Stomach smooth muscle (tissue), 2 donors: ENCODE measurements around the gene NAV3.
A peak's percentile ranks its signal among the peaks of the same experiment; 100 is the strongest.

Experiments used
- H3K27ac ChIP-seq: one replicate; pipeline ENCODE4 v1.7.0; 2013; ENCODE audit warnings: mild to moderate bottlenecking, low read length, inconsistent platforms
- H3K27me3 ChIP-seq, 2 donors: one replicate each; pipeline ENCODE4 v1.7.0; 2013; ENCODE audit warnings: low read length in 2 of 2; ENCODE audit not compliant: insufficient read depth in 2 of 2, control insufficient read depth in 1 of 2
- H3K36me3 ChIP-seq, 2 donors: one replicate each; pipeline ENCODE4 v1.7.0; 2013; ENCODE audit warnings: low read length in 2 of 2; ENCODE audit not compliant: control insufficient read depth in 2 of 2, insufficient read depth in 2 of 2
- H3K4me1 ChIP-seq: one replicate; pipeline ENCODE4 v1.7.0; 2013; ENCODE audit warnings: low read length; ENCODE audit not compliant: control insufficient read depth, insufficient read depth
- H3K4me3 ChIP-seq, 2 donors: one replicate each; pipeline ENCODE4 v1.7.0; 2013; ENCODE audit warnings: low read length in 2 of 2
- H3K9ac ChIP-seq, 2 donors: one replicate each; pipeline ENCODE4 v1.7.0; 2013; ENCODE audit warnings: low read length in 2 of 2, mild to moderate bottlenecking in 1 of 2
- H3K9me3 ChIP-seq, 2 donors: one replicate each; pipeline ENCODE4 v1.7.0; 2013; ENCODE audit warnings: low read length in 2 of 2; ENCODE audit not compliant: control insufficient read depth in 2 of 2
- donor health status: healthy.
- donor health status: Pancreatic carcinoma.

NAV3 gene

GRCh38 chr12:78002878-78003277 lies 172.2 kb downstream of the NAV3 start:
- no peak overlapping the region for H3K27ac ChIP-seq
- no peak overlapping the region for H3K9ac ChIP-seq
- H3K4me1 ChIP-seq = no peaks in the 10 kb centered on the region
- H3K4me3 ChIP-seq = no peak overlapping the region
- H3K9me3 ChIP-seq = no peaks in the 10 kb centered on the region
- H3K27me3 ChIP-seq = no peaks in the 10 kb centered on the region
- H3K36me3 ChIP-seq = no peaks in the 10 kb centered on the region

- no peak overlapping the region for H3K4me3 ChIP-seq
Measured at GRCh38 chr12:78004249-78005093, 173.8 kb downstream of the NAV3 start.

GRCh38 chr12:78005094-78005492 lies 174.4 kb downstream of the NAV3 start:
- Histone ChIP-seq H3K9ac (no peak overlapping the region), H3K36me3 (no peaks in the 10 kb centered on the region), H3K27me3 (no peaks in the 10 kb centered on the region), H3K4me1 (no peaks in the 10 kb centered on the region), H3K4me3 (no peak overlapping the region), H3K27ac (no peak overlapping the region), H3K9me3 (no peaks in the 10 kb centered on the region)

More at GRCh38 chr12:78004249-78005093, 173.8 kb downstream of the NAV3 start:
- Histone ChIP-seq H3K4me1 (no peaks in the 10 kb centered on the region), H3K27ac (no peak overlapping the region), H3K36me3 (no peaks in the 10 kb centered on the region), H3K9ac (no peak overlapping the region), H3K9me3 (no peaks in the 10 kb centered on the region), H3K27me3 (no peaks in the 10 kb centered on the region)

- no peak overlapping the region for H3K9ac ChIP-seq
- no peak overlapping the region for H3K27ac ChIP-seq
- H3K4me1 ChIP-seq = no peaks in the 10 kb centered on the region
- no peaks in the 10 kb centered on the region for H3K27me3 ChIP-seq
- H3K9me3 ChIP-seq = no peaks in the 10 kb centered on the region
- no peak overlapping the region for H3K4me3 ChIP-seq
- no peaks in the 10 kb centered on the region for H3K36me3 ChIP-seq
Measured at GRCh38 chr12:78007173-78007572, 176.5 kb downstream of the NAV3 start.

- Histone ChIP-seq H3K27me3 (no peaks in the 10 kb centered on the region), H3K36me3 (no peaks in the 10 kb centered on the region), H3K4me3 (no peak overlapping the region), H3K9me3 (no peaks in the 10 kb centered on the region), H3K9ac (no peak overlapping the region), H3K27ac (no peak overlapping the region), H3K4me1 (no peaks in the 10 kb centered on the region)
Measured at GRCh38 chr12:78009031-78009430, 178.3 kb downstream of the NAV3 start.

GRCh38 chr12:78018171-78018910 lies 187.6 kb downstream of the NAV3 start:
- no peak overlapping the region for H3K27ac ChIP-seq
- H3K36me3 ChIP-seq = no peaks in the 10 kb centered on the region

GRCh38 chr12:78018939-78019338 lies 188.2 kb downstream of the NAV3 start:
- H3K4me3 ChIP-seq = no peak overlapping the region
- no peak overlapping the region for H3K9ac ChIP-seq
- H3K4me1 ChIP-seq = no peaks in the 10 kb centered on the region
- H3K27ac ChIP-seq = no peak overlapping the region
- no peaks in the 10 kb centered on the region for H3K9me3 ChIP-seq
- no peaks in the 10 kb centered on the region for H3K27me3 ChIP-seq
- no peaks in the 10 kb centered on the region for H3K36me3 ChIP-seq

More at GRCh38 chr12:78018171-78018910, 187.6 kb downstream of the NAV3 start:
- no peaks in the 10 kb centered on the region for H3K9me3 ChIP-seq
- H3K4me3 ChIP-seq = no peak overlapping the region
- no peak overlapping the region for H3K9ac ChIP-seq
- H3K27me3 ChIP-seq = no peaks in the 10 kb centered on the region
- H3K4me1 ChIP-seq = no peaks in the 10 kb centered on the region

- no peaks in the 10 kb centered on the region for H3K9me3 ChIP-seq
- no peaks in the 10 kb centered on the region for H3K36me3 ChIP-seq
- H3K27ac ChIP-seq = no peak overlapping the region
- no peak overlapping the region for H3K4me3 ChIP-seq
- H3K4me1 ChIP-seq = no peaks in the 10 kb centered on the region
- no peak overlapping the region for H3K9ac ChIP-seq
- no peaks in the 10 kb centered on the region for H3K27me3 ChIP-seq
Measured at GRCh38 chr12:78028426-78028825, 197.7 kb downstream of the NAV3 start.

- Histone ChIP-seq H3K36me3 (no peaks in the 10 kb centered on the region), H3K9ac (no peak overlapping the region), H3K4me1 (no peaks in the 10 kb centered on the region), H3K27ac (no peak overlapping the region), H3K4me3 (no peak overlapping the region), H3K27me3 (no peaks in the 10 kb centered on the region), H3K9me3 (no peaks in the 10 kb centered on the region)
Measured at GRCh38 chr12:78034025-78034424, 203.3 kb downstream of the NAV3 start.

GRCh38 chr12:78035901-78036606 lies 205.4 kb downstream of the NAV3 start:
- no peaks in the 10 kb centered on the region for H3K9me3 ChIP-seq
- no peak overlapping the region for H3K27ac ChIP-seq
- H3K36me3 ChIP-seq = no peaks in the 10 kb centered on the region
- no peaks in the 10 kb centered on the region for H3K4me1 ChIP-seq
- H3K4me3 ChIP-seq = peak overlapping the region in 1 of 2 donors; percentile 31
- H3K27me3 ChIP-seq = no peaks in the 10 kb centered on the region
- H3K9ac ChIP-seq = no peak overlapping the region
